GM19239 (cell line): Measurements from ENCODE around the gene CHST15.
A peak's percentile ranks its signal among the peaks of the same experiment; 100 is the strongest.

Experiments
- DNase-seq: peaks from one replicate; pipeline ENCODE4 v3.0.0; 2011; ENCODE audit warnings: low spot score; ENCODE audit not compliant: insufficient read length
- FAIRE-seq: peaks from 2 replicates; lab custom pipeline; 2011; peaks lifted over from hg19 to GRCh38; lab: Jason Lieb, UNC

Gene CHST15

GRCh38 chr10:124068929-124069328 is 24.5 kb downstream of the CHST15 start:
- DNase-seq (no peak), FAIRE-seq (no peak)

- DNase-seq (no peak), FAIRE-seq (peak; percentile 35)
Measured at GRCh38 chr10:124067825-124068400, 25.5 kb downstream of the CHST15 start.

- no peak for FAIRE-seq
- DNase-seq: no peak
Measured at GRCh38 chr10:124066781-124067714, 26.4 kb downstream of the CHST15 start.

- no peak for DNase-seq
- no peak for FAIRE-seq
Measured at GRCh38 chr10:124066126-124066700, 27.2 kb downstream of the CHST15 start.

GRCh38 chr10:124065382-124066125 is 27.8 kb downstream of the CHST15 start:
- DNase-seq (no peak), FAIRE-seq (no peak)

GRCh38 chr10:124064676-124065075 is 28.7 kb downstream of the CHST15 start:
- FAIRE-seq (no peak), DNase-seq (no peak)

- no peak for DNase-seq
- peak; percentile 53 for FAIRE-seq
Measured at GRCh38 chr10:124063750-124064603, 29.4 kb downstream of the CHST15 start.

GRCh38 chr10:124062390-124062789 is 31.0 kb downstream of the CHST15 start:
- no peak for DNase-seq
- no peak for FAIRE-seq

GRCh38 chr10:124061030-124061429 is 32.4 kb downstream of the CHST15 start:
- peak; percentile 47 for FAIRE-seq
- DNase-seq: no peak

- FAIRE-seq: no peak
- DNase-seq: no peak
Measured at GRCh38 chr10:124060148-124060720, 33.2 kb downstream of the CHST15 start.

GRCh38 chr10:124059551-124059950 is 33.8 kb downstream of the CHST15 start:
- no peak for DNase-seq

GRCh38 chr10:124058346-124059003 is 34.9 kb downstream of the CHST15 start:
- DNase-seq (no peak), FAIRE-seq (no peak)

More at GRCh38 chr10:124059551-124059950, 33.8 kb downstream of the CHST15 start:
- no peak for FAIRE-seq

- DNase-seq (no peak), FAIRE-seq (no peak)
Measured at GRCh38 chr10:124057601-124058000, 35.8 kb downstream of the CHST15 start.

GRCh38 chr10:124056337-124056980 is 36.9 kb downstream of the CHST15 start:
- DNase-seq (no peak), FAIRE-seq (no peak)

GRCh38 chr10:124053971-124054370 is 39.4 kb downstream of the CHST15 start:
- DNase-seq (no peak), FAIRE-seq (no peak)

- FAIRE-seq (no peak), DNase-seq (no peak)
Measured at GRCh38 chr10:124052561-124052960, 40.8 kb downstream of the CHST15 start.

GRCh38 chr10:124050021-124051015 is 43.1 kb downstream of the CHST15 start:
- DNase-seq (no peak), FAIRE-seq (no peak)
